Subcutaneous abdominal adipose tissue (tissue), 5 donors: Measurements from ENCODE around the gene TGIF2.
A peak's percentile ranks its signal among the peaks of the same experiment; 100 is the strongest.
"Not testable (repeated sequence)": the region's sequence is repeated elsewhere in the genome, so short reads cannot be mapped to it uniquely, and the experiment has no call there.

ENCODE experiments used
- H3K27ac ChIP-seq: one replicate; pipeline ENCODE4 v1.7.0; 2013; ENCODE audit warnings: low read depth, mild to moderate bottlenecking, inconsistent platforms, low read length, moderate library complexity
- H3K27me3 ChIP-seq, 5 donors: one replicate each; pipeline ENCODE4 v1.7.0; 2013; ENCODE audit warnings: low read length in 5 of 5, inconsistent platforms in 1 of 5; ENCODE audit not compliant: control insufficient read depth in 5 of 5, insufficient read depth in 4 of 5
- H3K36me3 ChIP-seq, 5 donors: one replicate each; pipeline ENCODE4 v1.7.0; 2013; ENCODE audit warnings: low read length in 5 of 5; ENCODE audit not compliant: control insufficient read depth in 5 of 5, insufficient read depth in 5 of 5
- H3K4me1 ChIP-seq, 5 donors: one replicate each; pipeline ENCODE4 v1.7.0; 2013; ENCODE audit warnings: low read length in 5 of 5, mild to moderate bottlenecking in 3 of 5, moderate library complexity in 1 of 5; ENCODE audit not compliant: control insufficient read depth in 5 of 5, insufficient read depth in 5 of 5
- H3K4me3 ChIP-seq, 5 donors: one replicate each; pipeline ENCODE4 v1.7.0; 2013; ENCODE audit warnings: low read length in 5 of 5, low read depth in 1 of 5
- H3K9ac ChIP-seq, 5 donors: one replicate each; pipeline ENCODE4 v1.7.0; 2013; ENCODE audit warnings: low read length in 5 of 5, mild to moderate bottlenecking in 4 of 5, moderate library complexity in 3 of 5
- H3K9me3 ChIP-seq, 5 donors: one replicate each; pipeline ENCODE4 v1.7.0; 2013; ENCODE audit warnings: low read length in 5 of 5; ENCODE audit not compliant: control insufficient read depth in 5 of 5
- donor health status: healthy.
- donor health status: healthy.
- donor health status: healthy.
- donor health status: healthy.
- donor health status: healthy.

Gene TGIF2

DNA sequence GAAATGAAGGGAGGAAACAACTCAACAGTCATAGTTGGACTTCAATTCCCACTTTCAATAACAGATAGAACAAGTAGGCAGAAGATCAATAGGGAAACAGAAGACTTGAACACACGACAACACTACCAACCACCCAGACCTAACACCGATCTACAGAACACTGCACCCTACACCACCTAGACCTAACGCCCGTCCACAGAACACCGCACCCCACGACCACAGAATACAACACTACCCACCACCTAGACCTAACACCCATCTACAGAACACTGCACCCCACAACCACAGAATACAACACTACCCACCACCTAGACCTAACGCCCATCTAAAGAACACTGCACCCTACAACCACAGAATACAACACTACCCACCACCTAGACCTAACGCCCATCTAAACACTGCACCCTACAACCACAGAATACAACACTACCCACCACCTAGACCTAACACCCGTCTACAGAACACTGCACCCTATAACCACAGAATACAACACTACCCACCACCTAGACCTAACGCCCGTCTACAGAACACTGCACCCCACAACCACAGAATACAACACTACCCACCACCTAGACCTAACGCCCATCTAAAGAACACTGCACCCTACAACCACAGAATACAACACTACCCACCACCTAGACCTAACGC is 9.2 kb upstream of the TGIF2 start:
- not testable (repeated sequence) for H3K9ac ChIP-seq, H3K36me3 ChIP-seq, H3K9me3 ChIP-seq, H3K27ac ChIP-seq, H3K4me3 ChIP-seq, H3K4me1 ChIP-seq, H3K27me3 ChIP-seq

DNA sequence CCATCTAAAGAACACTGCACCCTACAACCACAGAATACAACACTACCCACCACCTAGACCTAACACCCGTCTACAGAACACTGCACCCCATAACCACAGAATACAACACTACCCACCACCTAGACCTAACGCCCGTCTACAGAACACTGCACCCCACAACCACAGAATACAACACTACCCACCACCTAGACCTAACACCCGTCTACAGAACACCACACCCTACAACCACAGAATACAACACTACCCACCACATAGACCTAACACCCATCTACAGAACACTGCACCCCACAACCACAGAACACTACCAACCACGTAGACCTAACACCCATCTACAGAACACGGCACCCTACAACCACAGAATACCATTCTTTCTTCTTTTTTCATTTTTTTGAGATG is 8.7 kb upstream of the TGIF2 start:
- not testable (repeated sequence) for H3K4me1 ChIP-seq, H3K4me3 ChIP-seq, H3K9me3 ChIP-seq, H3K27ac ChIP-seq, H3K9ac ChIP-seq, H3K27me3 ChIP-seq, H3K36me3 ChIP-seq

DNA sequence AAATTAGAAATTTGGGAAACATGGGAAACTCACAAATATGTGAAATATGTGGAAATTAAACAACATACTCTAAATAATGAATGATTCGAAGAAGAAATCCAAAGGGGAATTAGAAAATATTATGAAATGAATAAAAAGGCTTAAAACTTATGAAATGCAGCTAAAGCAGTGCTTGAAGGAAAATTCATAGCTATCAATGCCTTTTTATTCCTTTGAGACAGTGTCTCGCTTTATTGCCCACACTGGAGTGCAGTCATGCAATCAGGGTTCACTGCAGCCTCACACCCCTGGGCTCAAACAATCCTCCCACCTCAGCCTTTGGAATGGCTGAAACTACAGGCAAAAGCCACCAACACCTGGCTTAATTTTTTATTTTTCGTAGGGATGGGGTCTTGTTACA is 7.9 kb upstream of the TGIF2 start:
- no peaks in the 10 kb centered on the region for H3K36me3 ChIP-seq
- no peak overlapping the region for H3K9ac ChIP-seq
- H3K27ac ChIP-seq, result no peak overlapping the region
- no peaks in the 10 kb centered on the region for H3K27me3 ChIP-seq
- peaks cover 0 to 8% (median 5%) of the 10 kb centered on the region in 5 donors for H3K9me3 ChIP-seq
- no peaks in the 10 kb centered on the region for H3K4me1 ChIP-seq
- no peak overlapping the region for H3K4me3 ChIP-seq

- Histone ChIP-seq H3K27ac (no peak overlapping the region), H3K9me3 (peaks cover 0 to 8% (median 5%) of the 10 kb centered on the region in 5 donors), H3K4me3 (no peak overlapping the region), H3K36me3 (no peaks in the 10 kb centered on the region), H3K4me1 (peaks cover 0 to 16% (median 13%) of the 10 kb centered on the region in 5 donors), H3K27me3 (no peaks in the 10 kb centered on the region), H3K9ac (no peak overlapping the region)
These were observed 3.5 kb upstream of the TGIF2 start for GRCh38 chr20:36569847-36570429.

GRCh38 chr20:36571564-36572504 is 1.6 kb upstream of the TGIF2 start:
- H3K9ac ChIP-seq, result peak overlapping the region in 2 of 5 donors; percentile 72 to 84
- no peaks in the 10 kb centered on the region for H3K9me3 ChIP-seq

GRCh38 chr20:36572701-36573102 is 695 bp upstream of the TGIF2 start:
- Histone ChIP-seq H3K36me3 (no peaks in the 10 kb centered on the region), H3K27me3 (no peaks in the 10 kb centered on the region), H3K27ac (peak overlapping the region; percentile 91), H3K9ac (peak overlapping the region in 4 of 5 donors; percentile 34 to 84 (median 77)), H3K9me3 (no peaks in the 10 kb centered on the region), H3K4me3 (peak overlapping the region; percentile 53 to 78 (median 65)), H3K4me1 (peaks cover 2 to 27% (median 24%) of the 10 kb centered on the region in 5 donors)

More at GRCh38 chr20:36571564-36572504, 1.6 kb upstream of the TGIF2 start:
- Histone ChIP-seq H3K27me3 (no peaks in the 10 kb centered on the region), H3K36me3 (no peaks in the 10 kb centered on the region), H3K4me3 (peak overlapping the region in 2 of 5 donors; percentile 65 to 71), H3K27ac (peak overlapping the region; percentile 91), H3K4me1 (peaks cover 2 to 27% (median 24%) of the 10 kb centered on the region in 5 donors)

DNA sequence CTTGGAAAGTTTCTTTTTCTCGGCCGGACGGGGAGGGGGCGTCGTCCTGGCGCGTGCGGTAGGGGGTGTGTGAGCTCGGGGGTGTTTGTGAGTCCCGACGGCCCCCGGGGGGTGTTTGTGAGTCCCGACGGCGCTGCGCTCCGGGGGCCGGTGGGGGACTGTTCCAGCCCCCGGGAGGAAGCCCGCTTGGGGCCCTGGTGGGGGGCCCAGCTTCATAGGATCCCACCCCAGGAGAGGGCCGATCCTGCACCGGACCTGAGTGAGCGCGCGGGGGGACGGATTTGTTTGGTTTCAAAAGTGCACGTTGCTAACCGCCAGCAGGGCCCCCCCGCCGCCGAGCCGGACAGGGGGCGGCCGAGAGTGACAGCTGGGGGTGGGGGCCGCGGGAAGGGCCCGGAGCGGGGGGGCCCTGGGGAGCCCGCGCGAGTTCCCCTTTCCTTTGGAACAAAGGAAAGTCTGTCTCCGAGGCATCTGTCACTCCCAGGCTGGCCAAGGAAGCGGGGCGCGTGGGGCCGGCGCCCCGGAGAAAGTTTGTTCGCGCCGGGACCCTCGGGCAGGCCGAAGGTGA is 485 bp downstream of the TGIF2 start:
- peak overlapping the region; percentile 80 for H3K27ac ChIP-seq
- peak overlapping the region in 4 of 5 donors; percentile 69 to 87 (median 78) for H3K9ac ChIP-seq
- H3K27me3 ChIP-seq, result no peaks in the 10 kb centered on the region
- H3K4me3 ChIP-seq, result peak overlapping the region in 4 of 5 donors; percentile 61 to 71 (median 66)
- peaks cover 2 to 27% (median 24%) of the 10 kb centered on the region in 5 donors for H3K4me1 ChIP-seq
- no peaks in the 10 kb centered on the region for H3K9me3 ChIP-seq
- peaks cover 0 to 6% (median 4%) of the 10 kb centered on the region in 5 donors for H3K36me3 ChIP-seq

DNA sequence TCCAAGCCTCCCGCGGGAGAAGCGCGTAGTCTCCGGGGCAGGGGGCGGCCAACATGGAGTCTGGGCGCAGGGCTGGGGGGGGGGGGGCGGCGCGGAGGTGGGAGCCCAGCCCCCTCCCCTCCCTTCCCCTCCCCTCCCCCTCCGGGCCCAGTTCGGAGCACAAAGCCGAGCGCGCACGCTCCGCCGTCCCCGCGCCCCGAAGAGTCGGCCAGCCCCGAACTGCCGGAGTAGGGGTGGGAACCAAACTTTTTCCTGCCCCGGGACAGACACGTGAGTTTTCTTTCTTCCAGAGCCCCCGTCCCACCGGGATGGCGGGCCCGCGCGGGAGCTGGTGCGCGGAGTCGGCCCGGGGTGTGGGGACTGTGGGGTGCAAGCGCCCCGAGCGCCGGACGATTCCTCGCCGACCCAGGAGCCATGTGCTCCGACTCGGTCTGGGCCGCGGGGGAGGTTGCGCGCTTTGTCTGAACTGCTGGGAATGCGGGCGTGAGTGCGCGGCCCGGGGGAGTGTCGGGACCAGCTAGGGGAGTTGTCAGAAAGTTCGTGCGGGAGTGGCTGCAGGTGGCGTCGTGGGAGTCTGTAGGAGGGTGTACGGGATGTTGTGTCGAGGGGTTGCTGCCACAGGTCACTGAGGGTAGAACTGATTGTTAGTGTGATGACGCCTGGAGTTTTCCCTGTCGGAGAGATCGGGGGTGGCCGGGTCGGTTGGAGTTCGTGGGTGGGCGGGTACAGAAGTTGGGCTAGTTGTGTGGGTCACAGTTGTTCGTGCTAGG is 1.2 kb downstream of the TGIF2 start:
- Histone ChIP-seq H3K27me3 (no peaks in the 10 kb centered on the region), H3K4me1 (peaks cover 2 to 27% (median 24%) of the 10 kb centered on the region in 5 donors), H3K27ac (peak overlapping the region; percentile 80), H3K36me3 (peaks cover 0 to 10% (median 7%) of the 10 kb centered on the region in 5 donors), H3K4me3 (peak overlapping the region; percentile 59 to 71 (median 64)), H3K9ac (peak overlapping the region in 3 of 5 donors; percentile 52 to 66 (median 59)), H3K9me3 (no peaks in the 10 kb centered on the region)

GRCh38 chr20:36576081-36576445 is 2.7 kb downstream of the TGIF2 start:
- Histone ChIP-seq H3K9me3 (no peaks in the 10 kb centered on the region), H3K4me1 (peaks cover 2 to 27% (median 24%) of the 10 kb centered on the region in 5 donors), H3K27ac (no peak overlapping the region), H3K27me3 (no peaks in the 10 kb centered on the region), H3K9ac (no peak overlapping the region), H3K36me3 (peaks cover 3 to 25% (median 19%) of the 10 kb centered on the region in 5 donors), H3K4me3 (no peak overlapping the region)
